IPS-18a (cell line): ENCODE measurements around the gene NKPD1.

Source experiments
- H3K27ac ChIP-seq: one replicate; pipeline ENCODE4 v1.5.1; 2013; ENCODE audit warnings: low read length
- H3K27me3 ChIP-seq: one replicate; pipeline ENCODE4 v1.6.1; 2013; ENCODE audit warnings: mild to moderate bottlenecking, low read length; ENCODE audit not compliant: control insufficient read depth, insufficient read depth
- H3K36me3 ChIP-seq: one replicate; pipeline ENCODE4 v1.6.1; 2013; ENCODE audit warnings: low read depth, low read length; ENCODE audit not compliant: control insufficient read depth
- H3K4me1 ChIP-seq: one replicate; pipeline ENCODE4 v1.6.1; 2013; ENCODE audit warnings: low read depth, low read length; ENCODE audit not compliant: control insufficient read depth
- H3K4me3 ChIP-seq: one replicate; pipeline ENCODE4 v1.5.1; 2013; ENCODE audit warnings: low read length
- H3K9ac ChIP-seq: one replicate; pipeline ENCODE4 v1.6.1; 2013; ENCODE audit warnings: mild to moderate bottlenecking, low read length, moderate library complexity
- H3K9me3 ChIP-seq: one replicate; pipeline ENCODE4 v1.6.1; 2013; ENCODE audit warnings: low read depth, low read length; ENCODE audit not compliant: control insufficient read depth

The NKPD1 gene

DNA sequence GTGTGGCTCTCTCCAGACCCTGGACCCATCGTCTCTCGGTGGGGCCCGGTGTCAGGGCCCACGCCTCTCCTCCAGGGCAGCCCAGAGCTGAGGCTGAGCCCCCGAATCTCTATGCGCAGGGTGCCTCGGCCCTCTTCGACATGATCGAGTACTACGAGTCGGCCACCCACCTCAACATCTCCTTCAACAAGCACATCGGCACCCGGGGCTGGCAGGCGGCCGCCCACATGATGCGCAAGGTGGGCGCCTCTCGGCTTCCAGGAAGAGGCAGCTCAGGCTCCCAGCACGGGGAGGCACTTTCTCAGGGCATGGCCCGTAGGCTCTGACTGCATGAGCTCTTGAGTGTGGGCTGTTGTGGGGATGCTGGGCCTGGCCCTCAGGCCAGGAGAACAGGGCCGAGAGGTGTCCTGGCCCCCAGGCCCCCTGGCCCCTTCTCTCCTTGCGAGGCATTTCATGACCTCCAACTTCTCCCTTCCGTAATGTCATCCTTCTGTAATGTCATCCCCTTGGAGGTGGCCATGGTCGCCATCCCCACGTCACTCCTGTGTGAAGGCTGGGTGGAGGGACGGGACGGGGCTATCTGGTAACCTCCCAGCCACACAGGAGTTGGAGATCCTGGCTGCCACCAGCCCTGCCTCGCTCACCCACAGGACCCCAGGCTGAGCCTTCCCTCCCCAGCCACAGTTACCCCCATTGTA, 19.4 kb downstream of the NKPD1 start:
- peaks cover 6% of the 10 kb centered on the region for H3K4me1 ChIP-seq
- no peak overlapping the region for H3K27ac ChIP-seq
- H3K4me3 ChIP-seq = no peak overlapping the region
- peaks cover 4% of the 10 kb centered on the region for H3K36me3 ChIP-seq
- no peaks in the 10 kb centered on the region for H3K9me3 ChIP-seq
- H3K27me3 ChIP-seq = no peaks in the 10 kb centered on the region
- H3K9ac ChIP-seq = no peak overlapping the region

DNA sequence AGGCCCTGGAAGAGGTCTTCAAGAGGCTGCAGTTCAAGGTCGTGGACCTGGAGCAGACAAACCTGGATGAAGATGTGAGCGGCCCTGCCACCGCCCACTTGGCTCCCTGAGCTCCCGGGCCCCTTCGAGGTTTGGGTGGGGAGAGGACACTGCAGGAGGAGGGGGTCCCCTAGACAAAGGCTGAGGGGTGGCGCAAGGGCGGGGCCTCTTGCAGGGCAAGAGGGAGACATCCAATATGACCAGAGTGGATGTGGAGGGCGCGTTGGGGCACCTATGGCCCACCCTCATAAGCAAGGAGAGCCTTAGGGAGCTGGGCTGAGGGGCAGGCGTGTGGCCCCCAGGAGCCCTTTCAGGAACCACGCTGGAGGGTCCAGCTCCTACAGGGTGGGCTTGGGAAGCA, 20.2 kb downstream of the NKPD1 start:
- no peaks in the 10 kb centered on the region for H3K27me3 ChIP-seq
- no peak overlapping the region for H3K4me3 ChIP-seq
- peaks cover 8% of the 10 kb centered on the region for H3K4me1 ChIP-seq
- H3K27ac ChIP-seq = no peak overlapping the region
- H3K36me3 ChIP-seq = peaks cover 4% of the 10 kb centered on the region
- no peak overlapping the region for H3K9ac ChIP-seq
- no peaks in the 10 kb centered on the region for H3K9me3 ChIP-seq

DNA sequence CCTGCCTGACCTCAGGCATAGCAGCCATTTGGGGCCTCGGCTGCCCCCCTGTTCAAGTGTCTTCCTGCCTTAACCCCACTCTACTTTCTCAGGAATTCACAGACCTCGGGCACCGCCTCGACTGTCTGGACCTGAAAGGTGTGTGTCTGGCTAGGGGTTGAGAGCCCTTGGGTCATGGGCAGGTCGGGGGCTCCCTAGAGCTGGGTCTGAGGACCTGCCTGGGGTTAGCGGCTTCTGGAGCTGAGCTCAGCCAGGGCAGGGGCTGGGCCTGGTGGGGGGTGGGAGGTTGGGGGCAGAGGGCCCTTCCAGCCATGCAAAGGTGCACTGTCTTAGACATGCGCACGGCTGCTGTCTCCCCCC, 20.7 kb downstream of the NKPD1 start:
- no peak overlapping the region for H3K27ac ChIP-seq
- peaks cover 4% of the 10 kb centered on the region for H3K36me3 ChIP-seq
- H3K27me3 ChIP-seq = no peaks in the 10 kb centered on the region

DNA sequence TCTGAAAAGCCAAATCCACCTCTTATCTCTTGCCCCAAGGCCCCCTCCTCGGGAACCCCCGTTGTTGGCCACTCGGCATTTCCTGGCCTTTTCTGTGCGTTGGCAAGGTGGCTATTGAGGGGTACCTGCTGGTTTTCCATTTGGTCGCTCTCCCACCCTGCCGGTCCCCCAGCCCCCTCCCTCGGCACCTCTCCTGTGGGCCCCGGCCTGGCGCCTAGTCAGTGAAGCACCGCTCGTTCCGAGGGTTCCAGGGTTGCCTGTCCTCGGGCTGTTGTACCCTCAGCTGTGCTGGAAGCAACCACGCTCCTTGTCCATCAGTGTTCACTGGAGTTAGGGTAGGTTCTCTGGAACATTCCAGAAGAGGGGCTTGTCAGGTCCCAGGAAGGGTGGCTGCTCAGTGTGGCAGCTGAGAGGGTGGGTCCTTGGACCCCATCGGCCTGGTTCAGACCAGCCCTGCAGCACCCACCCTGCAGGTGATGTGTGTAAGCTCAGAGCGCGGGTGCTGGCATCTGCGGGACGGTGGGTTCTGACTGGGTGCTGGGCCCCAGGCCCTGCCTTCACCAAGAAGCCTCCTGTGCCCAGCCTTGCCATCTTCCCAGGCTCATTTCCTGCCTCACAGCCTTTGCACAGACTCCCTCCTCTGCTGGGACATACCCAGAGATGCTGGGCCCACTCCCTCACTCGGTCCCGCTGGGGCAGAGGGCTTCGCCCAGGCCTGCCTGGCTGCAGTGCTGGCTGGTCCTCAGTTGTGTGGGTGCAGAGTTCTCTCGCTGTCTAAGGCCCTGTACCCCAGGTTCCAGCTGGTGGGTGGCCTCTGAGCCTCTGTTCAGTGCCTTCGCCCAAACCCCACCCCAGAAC, 21.3 kb downstream of the NKPD1 start:
- H3K4me3 ChIP-seq = no peak overlapping the region
- peaks cover 4% of the 10 kb centered on the region for H3K36me3 ChIP-seq
- no peaks in the 10 kb centered on the region for H3K9me3 ChIP-seq
- H3K27me3 ChIP-seq = no peaks in the 10 kb centered on the region
- peaks cover 8% of the 10 kb centered on the region for H3K4me1 ChIP-seq
- H3K9ac ChIP-seq = no peak overlapping the region
- H3K27ac ChIP-seq = no peak overlapping the region

More for the DNA sequence above, 20.7 kb downstream of the NKPD1 start:
- H3K9ac ChIP-seq = no peak overlapping the region
- no peak overlapping the region for H3K4me3 ChIP-seq
- H3K4me1 ChIP-seq = peaks cover 8% of the 10 kb centered on the region
- no peaks in the 10 kb centered on the region for H3K9me3 ChIP-seq

DNA sequence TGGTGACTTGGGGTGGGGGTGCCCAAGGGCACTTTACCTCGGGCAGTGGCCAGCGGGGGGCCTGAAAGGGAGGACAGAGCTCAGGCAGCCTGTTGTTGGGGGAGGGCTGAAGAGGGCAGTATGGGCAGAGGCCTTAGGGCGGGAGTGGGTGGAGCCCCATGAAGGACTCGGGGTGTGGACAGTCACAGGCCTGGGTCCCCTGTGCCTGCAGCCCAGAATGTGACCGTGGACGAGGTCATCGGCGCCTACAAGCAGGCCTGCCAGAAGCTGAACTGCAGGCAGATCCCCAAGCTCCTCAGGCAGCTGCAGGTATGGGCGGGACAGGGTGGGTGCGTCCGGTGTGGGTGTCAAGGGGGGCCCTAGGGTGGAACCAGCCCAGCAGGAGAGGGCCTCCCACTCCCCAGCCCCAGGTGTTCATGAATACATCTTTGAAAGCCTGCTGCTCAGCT, 22.5 kb downstream of the NKPD1 start:
- no peak overlapping the region for H3K27ac ChIP-seq
- peaks cover 4% of the 10 kb centered on the region for H3K36me3 ChIP-seq
- H3K9me3 ChIP-seq = no peaks in the 10 kb centered on the region
- no peak overlapping the region for H3K9ac ChIP-seq
- no peaks in the 10 kb centered on the region for H3K27me3 ChIP-seq
- peaks cover 8% of the 10 kb centered on the region for H3K4me1 ChIP-seq
- no peak overlapping the region for H3K4me3 ChIP-seq

DNA sequence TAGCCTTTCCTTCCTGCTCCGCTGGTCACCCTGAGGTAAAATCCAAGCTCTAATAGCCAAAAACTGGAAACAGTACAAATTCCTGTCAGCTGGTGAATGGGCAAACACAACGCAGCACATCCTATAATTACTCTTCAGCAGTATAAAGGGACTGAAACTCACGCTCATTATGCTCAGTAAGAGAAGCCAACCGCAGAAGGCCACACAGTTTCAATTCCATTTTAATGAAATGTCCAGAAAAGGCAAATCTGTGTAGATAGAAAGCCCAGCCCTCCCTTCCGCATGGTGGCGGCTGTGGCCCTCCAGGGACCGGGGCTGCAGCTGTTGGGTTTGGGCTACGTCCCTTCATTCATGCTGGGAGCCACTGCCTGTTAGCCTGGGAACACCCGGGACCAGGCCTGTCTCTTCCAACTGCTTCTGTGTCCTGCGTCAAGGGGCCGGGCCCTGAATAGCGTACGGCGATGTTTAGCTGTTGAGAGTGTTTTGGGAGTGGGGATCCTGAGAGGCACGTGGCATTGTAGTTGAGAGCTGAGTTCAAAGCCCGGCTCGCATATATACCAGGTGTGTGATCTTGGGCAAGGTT, 23.5 kb downstream of the NKPD1 start:
- no peak overlapping the region for H3K27ac ChIP-seq
- no peaks in the 10 kb centered on the region for H3K9me3 ChIP-seq
- H3K9ac ChIP-seq = no peak overlapping the region
- peaks cover 8% of the 10 kb centered on the region for H3K4me1 ChIP-seq
- H3K27me3 ChIP-seq = no peaks in the 10 kb centered on the region
- H3K4me3 ChIP-seq = no peak overlapping the region
- H3K36me3 ChIP-seq = peaks cover 2% of the 10 kb centered on the region

DNA sequence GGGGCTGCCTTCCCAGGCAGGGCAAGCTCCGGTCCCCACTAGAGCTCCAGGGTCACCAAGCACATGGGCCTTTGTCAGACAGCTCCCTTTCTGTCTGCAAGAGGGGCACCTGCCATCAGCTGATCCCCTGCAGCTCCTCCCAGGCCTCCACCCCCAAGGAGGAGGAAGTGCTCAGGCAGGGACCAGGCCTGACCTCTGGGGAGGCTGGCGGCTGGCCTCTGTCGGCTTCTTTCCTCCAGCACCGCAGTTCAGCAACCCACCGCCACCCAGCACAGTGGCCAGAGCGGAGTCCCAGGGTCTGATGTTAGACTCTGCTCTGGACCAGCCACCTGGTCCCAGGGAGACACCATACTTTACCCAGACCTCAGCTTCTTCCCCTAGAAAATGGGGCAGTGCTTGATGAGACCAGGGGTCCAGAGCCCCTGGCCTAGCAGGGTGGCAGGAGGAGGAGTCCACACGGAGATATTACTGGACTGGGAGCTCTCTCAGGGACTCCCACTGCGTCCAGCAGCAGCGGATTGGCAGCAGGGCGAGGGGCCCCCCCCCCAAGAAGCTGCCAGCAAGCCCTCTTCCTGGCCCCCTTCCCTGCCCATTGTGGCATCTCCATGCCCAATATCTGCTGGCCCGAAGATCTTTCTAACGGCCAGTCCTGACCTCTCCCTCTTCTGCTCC, 24.1 kb downstream of the NKPD1 start:
- Histone ChIP-seq H3K27ac (no peak overlapping the region), H3K36me3 (no peaks in the 10 kb centered on the region), H3K4me1 (peaks cover 8% of the 10 kb centered on the region), H3K9ac (no peak overlapping the region), H3K27me3 (no peaks in the 10 kb centered on the region), H3K9me3 (no peaks in the 10 kb centered on the region), H3K4me3 (no peak overlapping the region)

DNA sequence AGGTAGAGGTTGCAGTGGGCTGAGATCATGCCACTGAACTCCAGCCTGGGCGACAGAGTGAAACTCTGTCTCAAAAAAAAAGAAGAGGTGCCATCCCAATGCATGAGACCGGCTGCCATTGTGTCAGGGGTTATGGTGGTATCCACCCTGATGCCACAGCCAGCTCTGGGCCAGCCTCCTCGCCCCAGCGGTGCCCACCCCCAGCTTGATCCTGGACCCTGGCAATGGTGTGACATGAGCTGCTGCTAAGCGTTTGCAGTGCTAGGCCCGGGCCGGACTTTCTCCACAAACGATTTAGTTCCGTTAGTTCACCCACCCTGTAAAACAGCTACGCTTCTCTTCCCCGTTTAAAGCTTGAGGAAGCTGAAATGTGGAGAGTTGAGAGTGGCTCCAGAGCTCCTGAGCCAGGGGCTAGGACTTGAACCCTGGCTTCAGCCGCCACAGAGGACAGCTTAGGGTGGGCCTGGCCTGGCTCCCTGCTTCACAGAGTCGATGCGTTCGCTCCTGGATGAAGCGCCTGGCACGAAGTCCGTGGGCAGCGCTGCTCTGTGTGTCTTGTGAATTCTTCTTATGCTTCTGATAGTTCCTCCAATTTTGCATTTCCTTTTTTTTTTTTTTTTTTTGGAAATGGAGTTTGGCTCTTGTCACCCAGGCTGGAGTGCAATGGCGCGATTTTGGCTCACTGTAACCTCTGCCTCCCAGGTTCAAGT, 25.5 kb downstream of the NKPD1 start:
- Histone ChIP-seq H3K9ac (no peak overlapping the region), H3K27ac (no peak overlapping the region), H3K36me3 (no peaks in the 10 kb centered on the region), H3K4me1 (peaks cover 13% of the 10 kb centered on the region), H3K9me3 (no peaks in the 10 kb centered on the region), H3K4me3 (no peak overlapping the region), H3K27me3 (no peaks in the 10 kb centered on the region)

DNA sequence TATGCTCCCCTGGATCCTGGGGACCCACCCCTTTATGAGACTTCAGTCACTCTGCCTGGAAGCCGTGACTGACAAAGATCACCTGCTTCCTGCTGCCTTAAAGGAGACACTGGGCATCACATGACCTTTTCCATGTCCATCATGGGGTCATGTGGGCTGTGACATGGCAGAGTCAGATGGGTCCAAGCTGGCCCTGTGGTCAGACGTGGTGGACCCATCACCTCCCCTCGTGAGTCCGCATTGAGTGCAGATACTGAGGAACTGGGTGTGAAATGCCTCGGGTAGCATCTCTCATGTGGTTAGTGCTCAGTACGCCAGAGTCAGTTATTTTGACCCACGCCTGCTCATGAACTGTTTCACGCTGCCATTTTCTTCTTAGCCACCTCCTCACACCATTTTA, 27.1 kb downstream of the NKPD1 start:
- Histone ChIP-seq H3K27ac (no peak overlapping the region), H3K9ac (no peak overlapping the region), H3K4me1 (peaks cover 13% of the 10 kb centered on the region)

DNA sequence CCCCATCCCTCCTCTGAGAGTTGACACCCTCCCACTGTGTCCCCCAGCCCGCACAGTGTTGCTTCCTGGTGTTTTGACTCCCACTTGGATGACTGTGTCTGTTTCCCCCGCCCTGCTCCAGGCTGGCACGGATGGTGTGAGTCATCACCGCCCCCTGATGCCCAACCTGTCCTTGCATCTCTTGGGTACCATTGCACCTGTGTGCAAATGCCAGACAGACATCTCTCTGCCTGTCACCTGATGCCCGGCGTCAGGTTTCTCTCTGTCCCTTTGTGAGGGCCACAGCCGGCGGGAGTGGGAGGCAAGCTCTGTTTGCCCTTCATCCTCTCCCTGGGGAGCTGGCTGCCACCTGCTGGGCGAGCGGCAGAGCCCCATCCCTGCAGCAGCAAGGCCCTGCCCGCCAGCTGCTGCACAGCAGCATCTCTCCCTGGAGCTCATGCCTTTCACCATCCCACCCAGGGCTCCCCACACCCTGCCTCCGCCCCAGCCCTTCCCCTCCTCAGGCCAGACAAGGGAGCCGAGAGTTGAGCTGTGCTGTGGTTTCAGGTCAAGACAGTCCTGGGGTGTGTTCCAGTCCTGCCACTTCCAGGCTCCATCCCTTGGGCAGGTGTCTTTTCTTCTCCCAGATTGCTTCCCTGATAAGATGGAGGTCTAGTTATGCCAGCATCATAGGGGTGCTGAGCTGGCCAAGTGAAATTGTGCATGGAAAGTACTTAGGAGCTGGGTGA, 29.7 kb downstream of the NKPD1 start:
- H3K4me1 ChIP-seq = peaks cover 5% of the 10 kb centered on the region
- H3K9ac ChIP-seq = no peak overlapping the region
- H3K36me3 ChIP-seq = no peaks in the 10 kb centered on the region

More for the DNA sequence above, 27.1 kb downstream of the NKPD1 start:
- no peak overlapping the region for H3K4me3 ChIP-seq
- H3K36me3 ChIP-seq = no peaks in the 10 kb centered on the region
- no peaks in the 10 kb centered on the region for H3K27me3 ChIP-seq
- no peaks in the 10 kb centered on the region for H3K9me3 ChIP-seq

More for the DNA sequence above, 29.7 kb downstream of the NKPD1 start:
- H3K4me3 ChIP-seq = no peak overlapping the region
- no peaks in the 10 kb centered on the region for H3K9me3 ChIP-seq
- H3K27ac ChIP-seq = no peak overlapping the region
- H3K27me3 ChIP-seq = no peaks in the 10 kb centered on the region
